K562 (cell line): ENCODE data around the gene DNASE1L2. TPM values are rescaled to one million over a fixed set of nuclear protein-coding genes. Genes with fewer than 3 reads are reported as not detected.

ENCODE experiments used
- ATAC-seq: fragments of 200-7000 bp; cut with Tn5 transposase; 3 replicates; pipeline ENCODE4 v1.9.1; 2020; ENCODE audit warnings: moderate library complexity
- Bru-seq: library from RNA; stranded (reverse); fragments of 400-500 nt; gene quantifications from one replicate; lab custom pipeline; 2021; lab: Mats Ljungman, UMichigan
- BruChase-seq, 2 experiments: library from RNA; stranded (reverse); fragments of 400-500 nt; gene quantifications; one replicate each; lab custom pipeline; 2021; lab: Mats Ljungman, UMichigan
- BruUV-seq: library from RNA; stranded (reverse); fragments of 400-500 nt; replicated peaks from 2 replicates; lab custom pipeline; 2021; lab: Mats Ljungman, UMichigan
- CTCF ChIA-PET: fragments of 300-600 bp; formaldehyde crosslinking; extraction: SDS; loops from one replicate; lab custom pipeline; 2021; ENCODE audit warnings: low intra/inter-chr PET ratio; lab: Yijun Ruan, JAX
- POLR2A ChIA-PET: fragments of 300-600, 350-650 bp; sonication (Branson Sonifier 250); formaldehyde crosslinking; extraction: SDS; loops from one replicate; lab custom pipeline; 2021; ENCODE audit warnings: antibody characterized with exemption, inconsistent platforms; lab: Yijun Ruan, JAX
- DNase-seq, 4 experiments: peaks; one replicate each; pipeline versions ENCODE4 v3.0.0 to v3.0.0-alpha.2; 2011 to 2018; ENCODE audit warnings: low spot score in 3 of 4, mixed read lengths in 3 of 4; ENCODE audit errors: extremely low read depth in 1 of 4
- FAIRE-seq: peaks from 2 replicates; lab custom pipeline; 2011; peaks lifted over from hg19 to GRCh38; lab: Jason Lieb, UNC
- H2AFZ ChIP-seq: 2 replicates; pipeline ENCODE4 v1.6.0; 2011; ENCODE audit warnings: low read depth, low read length, control low read depth, inconsistent platforms
- H3K27ac ChIP-seq: fragments of 200-600 bp; 3 replicates; pipeline ENCODE4 v1.8.0; 2011; ENCODE audit warnings: low read depth, mild to moderate bottlenecking, control low read depth, inconsistent platforms, low read length, moderate library complexity, mixed read lengths; ENCODE audit errors: extremely low read depth
- H3K27me3 ChIP-seq, 2 experiments: fragments of 300-600 bp in 1 of 2; 2 replicates in 1 of 2; 3 replicates in 1 of 2; pipeline versions ENCODE4 v1.6.0 to v1.8.0; 2011; ENCODE audit warnings: inconsistent platforms in 2 of 2, low read length in 2 of 2, mild to moderate bottlenecking in 1 of 2, mixed read lengths in 1 of 2, moderate library complexity in 1 of 2; ENCODE audit not compliant: control insufficient read depth in 2 of 2, insufficient read depth in 2 of 2
- H3K36me3 ChIP-seq: fragments of 300-600 bp; 3 replicates; pipeline ENCODE4 v1.8.0; 2011; ENCODE audit warnings: mild to moderate bottlenecking, low read length, inconsistent platforms; ENCODE audit not compliant: control insufficient read depth, insufficient read depth
- H3K4me1 ChIP-seq, 2 experiments: fragments of 200-600 bp in 1 of 2; replicated peaks in 1 of 2; 2 replicates in 1 of 2; 3 replicates in 1 of 2; pipeline versions ENCODE4 v1.5.1 to v1.8.0; 2011; ENCODE audit warnings: inconsistent platforms in 2 of 2, low read length in 2 of 2, mild to moderate bottlenecking in 1 of 2, mixed read lengths in 1 of 2, moderate library complexity in 1 of 2; ENCODE audit not compliant: control insufficient read depth in 2 of 2, insufficient read depth in 2 of 2
- H3K4me2 ChIP-seq: 2 replicates; pipeline ENCODE4 v1.6.1; 2011; ENCODE audit warnings: low read length, control low read depth, inconsistent platforms, mixed read lengths; ENCODE audit not compliant: insufficient read depth
- H3K4me3 ChIP-seq: fragments of 200-600 bp; sonication (generic), shearing (Covaris generic); 2 replicates; pipeline ENCODE4 v1.5.1; 2016; ENCODE audit warnings: control low read depth, inconsistent platforms
- H3K79me2 ChIP-seq: fragments of 200-600 bp; 3 replicates; pipeline ENCODE4 v1.8.0; 2011; ENCODE audit warnings: low read length, inconsistent platforms; ENCODE audit not compliant: control insufficient read depth, insufficient read depth
- H3K9ac ChIP-seq, 2 experiments: 2 replicates each; pipeline versions ENCODE4 v1.6.0 to v1.6.1; 2011; ENCODE audit warnings: low read depth in 2 of 2, low read length in 2 of 2, control low read depth in 1 of 2, inconsistent platforms in 1 of 2, mild to moderate bottlenecking in 1 of 2, mixed read lengths in 1 of 2; ENCODE audit not compliant: insufficient read depth in 1 of 2
- H3K9me1 ChIP-seq: one replicate; pipeline ENCODE4 v1.6.0; 2011; ENCODE audit warnings: inconsistent platforms, mild to moderate bottlenecking, low read length, moderate library complexity; ENCODE audit not compliant: control insufficient read depth, insufficient read depth
- H3K9me3 ChIP-seq: replicated peaks from 2 replicates; pipeline ENCODE4 v1.5.1; 2011; ENCODE audit warnings: low read depth, low read length, inconsistent platforms; ENCODE audit not compliant: control insufficient read depth, insufficient read depth
- H4K20me1 ChIP-seq: replicated peaks from 2 replicates; pipeline ENCODE4 v1.6.1; 2011; ENCODE audit warnings: low read length, inconsistent platforms, mixed read lengths; ENCODE audit not compliant: control insufficient read depth, insufficient read depth
- CBX1 ChIP-seq: sonication (generic); IDR thresholded peaks from 2 replicates; pipeline ENCODE4 v1.6.1; 2016; ENCODE audit warnings: antibody characterized with exemption, low read depth, mild to moderate bottlenecking
- ERF ChIP-seq: fragments of 450-650 bp; formaldehyde crosslinking; IDR thresholded peaks from 2 replicates; pipeline ENCODE4 v1.4.0; 2020; ENCODE audit warnings: mild to moderate bottlenecking, mixed read lengths
- ETV1 ChIP-seq: fragments of 450-650 bp; conservative IDR thresholded peaks from 2 replicates; pipeline ENCODE4 v1.6.1; 2016; ENCODE audit warnings: missing genetic modification characterization, control low read depth, low read depth, missing compliant biosample characterization
- FOXA1 ChIP-seq: fragments of 450-650 bp; IDR thresholded peaks from 2 replicates; pipeline ENCODE4 v1.6.1; 2016; ENCODE audit warnings: mild to moderate bottlenecking, borderline replicate concordance
- POLR2A ChIP-seq: fragments of 450-650 bp; conservative IDR thresholded peaks from 2 replicates; pipeline ENCODE4 v1.6.1; 2016
- POLR2AphosphoS2 ChIP-seq: IDR thresholded peaks from 2 replicates; pipeline ENCODE4 v1.6.1; 2012; ENCODE audit warnings: low read length, improper control_type of control experiment
- POLR2B ChIP-seq: fragments of 450-650 bp; IDR thresholded peaks from 2 replicates; pipeline ENCODE4 v1.6.1; 2018; ENCODE audit warnings: low read depth; ENCODE audit not compliant: partially characterized antibody
- POLR2G ChIP-seq: fragments of 200-400 bp; formaldehyde crosslinking; IDR thresholded peaks from 2 replicates; pipeline ENCODE4 v1.6.1; 2017; ENCODE audit warnings: low read depth, mild to moderate bottlenecking, antibody characterized with exemption, low read length, moderate library complexity
- RBFOX2 ChIP-seq: fragments of 200-400 bp; formaldehyde crosslinking; IDR thresholded peaks from 2 replicates; pipeline ENCODE4 v1.6.1; 2017; ENCODE audit warnings: low read depth, mild to moderate bottlenecking, low read length, moderate library complexity
- SIN3B ChIP-seq: fragments of 450-650 bp; IDR thresholded peaks from 2 replicates; pipeline ENCODE4 v1.6.1; 2017; ENCODE audit warnings: low read depth, mild to moderate bottlenecking, moderate library complexity
- TFAM ChIP-seq: fragments of 250-450 bp; sonication (Bioruptor Pico); conservative IDR thresholded peaks from 2 replicates; pipeline ENCODE4 v1.5.0; 2021; ENCODE audit warnings: mild to moderate bottlenecking, moderate library complexity
- TGIF2 ChIP-seq: sonication (generic); formaldehyde crosslinking; IDR thresholded peaks from 2 replicates; pipeline ENCODE4 v1.8.1; 2022; ENCODE audit warnings: mild to moderate bottlenecking, missing genetic modification reagents, moderate library complexity
- ZFP30 ChIP-seq: fragments of 250-450 bp; sonication (Bioruptor Pico); IDR thresholded peaks from 2 replicates; pipeline ENCODE4 v1.8.0; 2022; ENCODE audit warnings: moderate library complexity, mild to moderate bottlenecking, inconsistent platforms, borderline replicate concordance
- ZNF324 ChIP-seq: fragments of 250-450 bp; sonication (Bioruptor Pico); IDR thresholded peaks from 2 replicates; pipeline ENCODE4 v1.4.0; 2020; ENCODE audit warnings: mild to moderate bottlenecking
- ZNF561 ChIP-seq: fragments of 450-650 bp; formaldehyde crosslinking; conservative IDR thresholded peaks from 2 replicates; pipeline ENCODE4 v1.4.0; 2020; ENCODE audit warnings: mild to moderate bottlenecking, moderate library complexity
- WGBS: fragments of 100-300 bp; shearing (Covaris generic); methylation state at CpG from one replicate; pipeline ENCODE4 v1.1.6; 2016; ENCODE audit warnings: low coverage, mixed read lengths; ENCODE audit not compliant: insufficient coverage; ENCODE audit errors: missing lambda C conversion rate; 5-methylcytosine and 5-hydroxymethylcytosine counted together
- in situ Hi-C: fragments of 300-500 bp; cut with MboI; formaldehyde crosslinking; loops from 4 replicates; pipeline ENCODE4 v1.15.0; 2018; ENCODE audit warnings: inconsistent platforms, mixed read lengths
- intact Hi-C: fragments of 100-400 bp; cut with micrococcal nuclease; formaldehyde crosslinking; loops from 2 replicates; pipeline ENCODE4 v1.14.2; 2022
- long read RNA-seq, 3 experiments: library from polyadenylated mRNA in 2 of 3; library from RNA in 1 of 3; unstranded in 2 of 3; stranded (forward) in 1 of 3; transcript quantifications; one replicate each; pipeline ENCODE4 v2.0.0, GENCODE V29; 2019 to 2022
- polyA minus RNA-seq, 3 experiments: library from RNA; depleted of rRNA, polyadenylated mRNA; stranded (reverse); fragments of >200 nt; gene quantifications; 2 replicates each; pipeline ENCODE4 v1.2.3, GENCODE V29; 2011
- polyA plus RNA-seq, 8 experiments: library from polyadenylated mRNA; depleted of rRNA in 4 of 8; stranded (reverse) in 5 of 8; unstranded in 3 of 8; fragments of >200 nt; fragmentation: Nextera tagmentation in 2 of 8; fragmentation: Illumina TruSeq in 1 of 8; extraction: Ambion mirVana in 2 of 8; extraction: Trizol in 1 of 8; gene quantifications; 2 replicates each; pipeline versions ENCODE4 v1.2.1 to v1.2.3, GENCODE V29; 2011 to 2014; ENCODE audit warnings: inconsistent platforms in 1 of 8, missing spikeins in 1 of 8
- total RNA-seq, 7 experiments: library from RNA; depleted of rRNA in 6 of 7; stranded (reverse); fragments of >200 nt in 6 of 7; fragmentation: Illumina TruSeq in 2 of 7; extraction: Trizol in 2 of 7; gene quantifications; 2 replicates each; pipeline versions ENCODE4 v1.2.1 to v1.2.3, GENCODE V29; 2011 to 2021; ENCODE audit warnings: low replicate concordance in 1 of 7
- TF ChIP-seq, protein P1 (sequence below): fragments of 250-450 bp; sonication (Bioruptor Pico); IDR thresholded peaks from 2 replicates; pipeline ENCODE4 v1.4.0; 2020; ENCODE audit warnings: mild to moderate bottlenecking, moderate library complexity, borderline replicate concordance

The DNASE1L2 gene
- total RNA-seq (2011; cell fraction: chromatin; rRNA removed; ENCODE audit: low replicate concordance): 8.6 and 40.6 TPM in 2 replicates
- total RNA-seq (2011; cell fraction: nucleolus; rRNA removed): 34.9 and 37.8 TPM in 2 replicates
- 12.8 and 15.3 TPM in 2 replicates for total RNA-seq (2011; cell fraction: nucleoplasm; rRNA removed)
- 2.2 and 2.6 TPM in 2 replicates for total RNA-seq (2014; rRNA removed)
- 0.11 TPM in 1 of 2 replicates, not detected in the other for total RNA-seq (2014; rRNA removed; fragmentation: Illumina TruSeq; extraction: Trizol)
- total RNA-seq (2015; rRNA removed; fragmentation: Illumina TruSeq; extraction: Trizol): 1.9 and 2.1 TPM in 2 replicates
- 2.7 and 4.1 TPM in 2 replicates for total RNA-seq (2021)
- polyA plus RNA-seq (2011; rRNA removed): 1.6 and 4.6 TPM in 2 replicates
- 2.3 and 6.0 TPM in 2 replicates for polyA plus RNA-seq (2011; cell fraction: cytosol; rRNA removed)
- 47.3 and 57.1 TPM in 2 replicates for polyA plus RNA-seq (2011; cell fraction: nucleus; rRNA removed)
- 2.7 and 5.3 TPM in 2 replicates for polyA plus RNA-seq (2012)
- 0.25 and 0.83 TPM in 2 replicates for polyA plus RNA-seq (2014; fragmentation: Illumina TruSeq; extraction: Trizol)
- under 1 TPM in 1 of 2 experiments, not detected in 1; 0.08 TPM for polyA plus RNA-seq (2014; fragmentation: Nextera tagmentation; extraction: Ambion mirVana)
- 2.5 and 3.1 TPM in 2 replicates for polyA plus RNA-seq (2014; rRNA removed)
- polyA minus RNA-seq (2011; rRNA and poly(A)+ RNA removed): 0.11 and 0.45 TPM in 2 replicates
- polyA minus RNA-seq (2011; cell fraction: cytosol; rRNA and poly(A)+ RNA removed): 0.38 and 1.8 TPM in 2 replicates
- polyA minus RNA-seq (2011; cell fraction: nucleus; rRNA and poly(A)+ RNA removed): 5.1 and 6.1 TPM in 2 replicates
- percentile 41 among the genes with signal in this experiment for Bru-seq, nascent RNA
- BruChase-seq, experiment 1, labeled RNA remaining after a 2-hour chase: percentile 40 among the genes with signal in this experiment
- percentile 46 among the genes with signal in this experiment for BruChase-seq, experiment 2, labeled RNA remaining after a 6-hour chase
- long read RNA-seq, experiment 1, partial matches to known transcripts: 0 of 3 reads
- long read RNA-seq, experiment 1, other reads (novel, unspliced or antisense): 3 of 3 reads
- long read RNA-seq, experiment 2, partial matches to known transcripts: 2 of 6 reads
- long read RNA-seq, experiment 2, other reads (novel, unspliced or antisense): 4 of 6 reads
- long read RNA-seq, experiment 3, partial matches to known transcripts: 1 of 1 reads
- long read RNA-seq, experiment 3, other reads (novel, unspliced or antisense): 0 of 1 reads

- ATAC-seq (peak; percentile 7), DNase-seq (no peak), FAIRE-seq (no peak)
- POLR2A ChIA-PET: interaction anchor here (2.6 to 6.6 kb wide), 2 partner anchors 11 to 15 kb away, joined by 20 to 39 read pairs; partner anchors contain the start of gene ECI1
- Histone ChIP-seq H3K4me2 (no peak within 1 kb of the TSS), H3K4me3 (no peak within 1 kb of the TSS), H2AFZ (no peak within 1 kb of the TSS), H3K79me2 (no peaks in the 10 kb centered on the region), H4K20me1 (no peaks in the 10 kb centered on the region), H3K36me3 (peaks cover 62% of the 10 kb centered on the region; the same call in 2 of the 3 replicates), H3K9me3 (no peaks in the 10 kb centered on the region), H3K27me3 (no peaks in the 10 kb centered on the region), H3K9ac (no peak within 1 kb of the TSS), H3K4me1 (peaks cover 0 to 55% of the 10 kb centered on the region in 2 experiments; a peak in 2 of 5 replicates), H3K27ac (no peak within 1 kb of the TSS), H3K9me1 (no peaks in the 10 kb centered on the region)
- in situ Hi-C loops (no loop called here), intact Hi-C loops (no loop called here)
- CTCF ChIA-PET: no interaction called here
- BruUV-seq: no TSS peak
- WGBS: 94% methylated on average over 20 of the region's 64 CpGs
- no peak for TF ChIP-seq ZFP30
- no peak for TF ChIP-seq ZNF561
- TF ChIP-seq ETV1 (tag): no peak
- TF ChIP-seq CBX1: peak; percentile 66; the same call in 1 of the 2 replicates
- 0 out of 2 replicates have a peak, but pooled peaks have one; percentile 20 for TF ChIP-seq POLR2AphosphoS2
- 0 out of 2 replicates have a peak, but pooled peaks have one; percentile 26 for TF ChIP-seq TGIF2
- TF ChIP-seq ZNF324: no peak
- no peak for TF ChIP-seq ERF (CRISPR knock-in tag)
- TF ChIP-seq FOXA1: no peak
- TF ChIP-seq RBFOX2: peak; percentile 42; the same call in 1 of the 2 replicates
- TF ChIP-seq POLR2B: peak; percentile 34
- no peak for TF ChIP-seq TFAM (CRISPR knock-in tag)
- TF ChIP-seq, protein P1, sequence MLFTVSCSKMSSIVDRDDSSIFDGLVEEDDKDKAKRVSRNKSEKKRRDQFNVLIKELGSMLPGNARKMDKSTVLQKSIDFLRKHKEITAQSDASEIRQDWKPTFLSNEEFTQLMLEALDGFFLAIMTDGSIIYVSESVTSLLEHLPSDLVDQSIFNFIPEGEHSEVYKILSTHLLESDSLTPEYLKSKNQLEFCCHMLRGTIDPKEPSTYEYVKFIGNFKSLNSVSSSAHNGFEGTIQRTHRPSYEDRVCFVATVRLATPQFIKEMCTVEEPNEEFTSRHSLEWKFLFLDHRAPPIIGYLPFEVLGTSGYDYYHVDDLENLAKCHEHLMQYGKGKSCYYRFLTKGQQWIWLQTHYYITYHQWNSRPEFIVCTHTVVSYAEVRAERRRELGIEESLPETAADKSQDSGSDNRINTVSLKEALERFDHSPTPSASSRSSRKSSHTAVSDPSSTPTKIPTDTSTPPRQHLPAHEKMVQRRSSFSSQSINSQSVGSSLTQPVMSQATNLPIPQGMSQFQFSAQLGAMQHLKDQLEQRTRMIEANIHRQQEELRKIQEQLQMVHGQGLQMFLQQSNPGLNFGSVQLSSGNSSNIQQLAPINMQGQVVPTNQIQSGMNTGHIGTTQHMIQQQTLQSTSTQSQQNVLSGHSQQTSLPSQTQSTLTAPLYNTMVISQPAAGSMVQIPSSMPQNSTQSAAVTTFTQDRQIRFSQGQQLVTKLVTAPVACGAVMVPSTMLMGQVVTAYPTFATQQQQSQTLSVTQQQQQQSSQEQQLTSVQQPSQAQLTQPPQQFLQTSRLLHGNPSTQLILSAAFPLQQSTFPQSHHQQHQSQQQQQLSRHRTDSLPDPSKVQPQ (CRISPR knock-in tag): no peak
- peak; percentile 42 for TF ChIP-seq POLR2A
- peak; percentile 84 for TF ChIP-seq POLR2G
- TF ChIP-seq SIN3B: no peak
These were observed at the start of gene DNASE1L2 for GRCh38 chr16:2236337-2237101. TSS of gene DNASE1L2 (plus strand) at chr16:2236444. CDS start at chr16:2236817, 373 bp downstream.
